Chondrocyte (in vitro differentiated cells): Measurements from ENCODE around the gene AFF3. TPM values are rescaled to one million over a fixed set of nuclear protein-coding genes. Genes with fewer than 3 reads are reported as not detected.

ENCODE experiments used
- DNase-seq: peaks from one replicate; pipeline ENCODE4 v3.0.0; 2021; ENCODE audit warnings: mixed read lengths, low spot score
- H3K27ac Mint-ChIP-seq: one replicate; pipeline ENCODE4 v1.8.0; 2021; ENCODE audit warnings: mild to moderate bottlenecking, moderate library complexity, mixed read lengths; ENCODE audit not compliant: unreplicated experiment
- H3K27me3 Mint-ChIP-seq: 2 replicates; pipeline ENCODE4 v1.8.0; 2021; ENCODE audit warnings: low read depth, mixed read lengths
- H3K36me3 Mint-ChIP-seq: 2 replicates; pipeline ENCODE4 v1.8.0; 2021; ENCODE audit warnings: low read depth, mixed read lengths
- H3K4me1 Mint-ChIP-seq: 2 replicates; pipeline ENCODE4 v1.8.0; 2021; ENCODE audit warnings: low read depth, mild to moderate bottlenecking, mixed read lengths
- H3K4me3 Mint-ChIP-seq: one replicate; pipeline ENCODE4 v1.8.0; 2021; ENCODE audit warnings: mild to moderate bottlenecking, moderate library complexity, mixed read lengths; ENCODE audit not compliant: unreplicated experiment
- H3K9me3 Mint-ChIP-seq: 2 replicates; pipeline ENCODE4 v1.8.0; 2021; ENCODE audit warnings: low read depth, mixed read lengths
- total RNA-seq: library from RNA; stranded (reverse); gene quantifications from 3 replicates; pipeline ENCODE4 v1.2.1, GENCODE V29; 2021
- TF ChIP-seq, protein P1 (sequence below): fragments of 200-600 bp; sonication (generic); IDR thresholded peaks from 2 replicates; pipeline ENCODE4 v1.5.0; 2021; ENCODE audit warnings: antibody characterized with exemption, mild to moderate bottlenecking, moderate library complexity

The AFF3 gene
- total RNA-seq, 1 donor from 2014 or later: 127 TPM

DNA sequence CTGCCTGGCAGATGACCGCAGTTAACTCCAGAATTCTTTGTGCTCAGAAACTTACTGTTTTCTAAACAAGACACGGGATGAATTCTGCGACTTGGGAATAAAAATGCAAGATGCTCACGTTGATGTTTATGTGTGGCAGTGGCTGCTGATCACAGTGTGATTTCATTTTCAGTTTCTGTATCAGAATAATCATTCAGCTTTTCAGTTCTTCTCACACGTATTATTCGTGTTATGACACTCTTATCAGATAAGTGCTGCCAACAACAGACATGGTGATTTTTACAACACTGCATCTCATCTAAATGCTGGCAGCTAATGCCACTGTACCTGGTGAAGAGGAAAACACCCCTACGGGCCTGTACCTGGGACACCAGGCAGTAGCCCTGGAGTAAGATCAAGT lies 379.7 kb downstream of the AFF3 start:
- Mint-ChIP-seq H3K36me3 (peaks cover 6% of the 10 kb centered on the region), H3K9me3 (no peaks in the 10 kb centered on the region), H3K27ac (no peak overlapping the region), H3K27me3 (no peaks in the 10 kb centered on the region), H3K4me1 (peaks cover 11% of the 10 kb centered on the region), H3K4me3 (no peak overlapping the region)
- no peak for DNase-seq
- TF ChIP-seq, protein P1, sequence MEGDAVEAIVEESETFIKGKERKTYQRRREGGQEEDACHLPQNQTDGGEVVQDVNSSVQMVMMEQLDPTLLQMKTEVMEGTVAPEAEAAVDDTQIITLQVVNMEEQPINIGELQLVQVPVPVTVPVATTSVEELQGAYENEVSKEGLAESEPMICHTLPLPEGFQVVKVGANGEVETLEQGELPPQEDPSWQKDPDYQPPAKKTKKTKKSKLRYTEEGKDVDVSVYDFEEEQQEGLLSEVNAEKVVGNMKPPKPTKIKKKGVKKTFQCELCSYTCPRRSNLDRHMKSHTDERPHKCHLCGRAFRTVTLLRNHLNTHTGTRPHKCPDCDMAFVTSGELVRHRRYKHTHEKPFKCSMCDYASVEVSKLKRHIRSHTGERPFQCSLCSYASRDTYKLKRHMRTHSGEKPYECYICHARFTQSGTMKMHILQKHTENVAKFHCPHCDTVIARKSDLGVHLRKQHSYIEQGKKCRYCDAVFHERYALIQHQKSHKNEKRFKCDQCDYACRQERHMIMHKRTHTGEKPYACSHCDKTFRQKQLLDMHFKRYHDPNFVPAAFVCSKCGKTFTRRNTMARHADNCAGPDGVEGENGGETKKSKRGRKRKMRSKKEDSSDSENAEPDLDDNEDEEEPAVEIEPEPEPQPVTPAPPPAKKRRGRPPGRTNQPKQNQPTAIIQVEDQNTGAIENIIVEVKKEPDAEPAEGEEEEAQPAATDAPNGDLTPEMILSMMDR: no peak

DNA sequence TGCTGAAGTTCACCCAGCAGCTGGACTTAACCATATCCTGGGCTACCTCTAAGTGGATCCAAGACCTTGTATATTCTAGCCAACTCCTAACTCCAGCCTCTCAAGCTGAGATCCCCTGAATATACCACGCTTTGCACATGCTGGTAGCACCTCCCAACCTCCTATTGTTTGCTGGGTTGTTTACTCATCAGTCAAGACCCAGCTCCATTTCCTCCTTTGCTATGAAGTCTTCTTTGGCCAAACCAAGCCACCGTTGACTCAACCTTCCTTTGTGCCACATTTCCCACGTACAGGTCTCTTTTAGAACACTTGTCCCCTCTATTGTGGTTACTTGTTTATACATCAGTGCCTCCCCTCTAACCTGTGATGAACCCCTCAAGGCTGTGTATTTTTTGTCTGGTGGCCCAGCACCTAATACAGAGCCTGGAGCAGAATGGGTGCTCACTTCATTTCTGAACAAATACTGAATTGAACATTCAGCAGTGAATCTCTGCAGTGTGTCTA lies 384.7 kb downstream of the AFF3 start:
- peaks cover 6% of the 10 kb centered on the region for H3K36me3 Mint-ChIP-seq
- H3K4me1 Mint-ChIP-seq: peaks cover 23% of the 10 kb centered on the region
- DNase-seq: no peak
- no peaks in the 10 kb centered on the region for H3K9me3 Mint-ChIP-seq
- H3K27me3 Mint-ChIP-seq: no peaks in the 10 kb centered on the region
- TF ChIP-seq, protein P1: no peak
- H3K4me3 Mint-ChIP-seq: no peak overlapping the region
- no peak overlapping the region for H3K27ac Mint-ChIP-seq

DNA sequence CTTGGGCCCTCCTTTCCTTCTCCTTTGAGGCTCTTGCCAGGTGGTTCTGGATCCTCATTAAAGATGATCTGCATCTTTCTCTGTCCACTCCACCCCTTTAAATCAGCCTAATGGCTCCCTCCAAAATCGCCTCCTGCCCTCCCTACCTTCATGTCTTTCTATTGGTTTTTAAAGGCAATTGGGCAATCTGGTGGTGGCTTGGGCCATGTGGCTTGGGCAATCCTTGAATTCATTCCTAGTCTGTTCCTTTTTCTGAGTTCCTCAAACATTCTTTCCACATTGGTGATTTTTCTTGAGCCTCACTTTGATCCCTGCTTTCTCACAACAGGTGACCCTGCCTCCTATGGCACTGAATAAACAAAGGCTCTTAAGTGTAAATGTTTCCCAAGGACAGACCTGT lies 386.3 kb downstream of the AFF3 start:
- Mint-ChIP-seq H3K4me1 (peaks cover 16% of the 10 kb centered on the region), H3K9me3 (no peaks in the 10 kb centered on the region), H3K36me3 (peaks cover under 1% of the 10 kb centered on the region), H3K27me3 (no peaks in the 10 kb centered on the region), H3K4me3 (no peak overlapping the region), H3K27ac (no peak overlapping the region)
- DNase-seq: no peak
- TF ChIP-seq, protein P1: no peak

- Mint-ChIP-seq H3K4me1 (peaks cover 16% of the 10 kb centered on the region), H3K27ac (no peak overlapping the region), H3K36me3 (peaks cover 5% of the 10 kb centered on the region), H3K9me3 (no peaks in the 10 kb centered on the region), H3K4me3 (no peak overlapping the region), H3K27me3 (no peaks in the 10 kb centered on the region)
- no peak for DNase-seq
- TF ChIP-seq, protein P1: no peak
These were observed 388.2 kb downstream of the AFF3 start for GRCh38 chr2:99754210-99754609.

DNA sequence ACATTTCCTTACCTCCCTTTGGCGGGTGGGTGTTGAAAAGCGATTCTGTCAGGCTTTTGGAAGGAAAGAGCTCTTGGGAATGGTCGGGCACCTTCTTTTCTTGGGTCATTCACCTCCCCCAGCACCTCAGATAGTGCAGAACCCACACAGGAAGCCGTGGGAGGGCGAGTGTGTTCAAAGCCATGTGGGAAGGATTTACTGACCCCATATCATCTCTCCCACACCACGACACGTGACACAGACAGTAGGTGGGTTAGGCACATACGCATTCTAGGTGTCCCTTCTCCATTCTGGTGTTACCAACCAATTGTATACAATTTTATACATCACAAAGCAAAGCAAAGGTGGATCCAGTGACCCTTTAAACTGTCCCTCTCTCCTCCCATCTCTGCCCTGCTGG lies 388.9 kb downstream of the AFF3 start:
- H3K36me3 Mint-ChIP-seq: peaks cover 5% of the 10 kb centered on the region
- H3K27ac Mint-ChIP-seq: no peak overlapping the region
- TF ChIP-seq, protein P1: no peak
- DNase-seq: no peak
- H3K4me1 Mint-ChIP-seq: peaks cover 20% of the 10 kb centered on the region
- no peaks in the 10 kb centered on the region for H3K27me3 Mint-ChIP-seq
- H3K4me3 Mint-ChIP-seq: no peak overlapping the region
- no peaks in the 10 kb centered on the region for H3K9me3 Mint-ChIP-seq
